HuH-7.5 (cell line): ENCODE measurements around the gene VSTM4.

Experiments used
- DNase-seq: peaks from one replicate; pipeline ENCODE4 v3.0.0; 2011; ENCODE audit warnings: low spot score

Gene VSTM4

GRCh38 chr10:49070701-49071100 is 44.6 kb downstream of the VSTM4 start:
- no peak for DNase-seq

- DNase-seq: no peak
Observed at GRCh38 chr10:49068672-49069217, 46.6 kb downstream of the VSTM4 start.

- DNase-seq: no peak
Observed at GRCh38 chr10:49068209-49068608, 47.1 kb downstream of the VSTM4 start.

GRCh38 chr10:49066944-49067730 is 48.2 kb downstream of the VSTM4 start:
- no peak for DNase-seq

GRCh38 chr10:49062229-49062628 is 53.1 kb downstream of the VSTM4 start:
- DNase-seq: no peak

GRCh38 chr10:49061667-49062066 is 53.7 kb downstream of the VSTM4 start:
- DNase-seq: no peak

GRCh38 chr10:49058463-49059255 is 56.7 kb downstream of the VSTM4 start:
- DNase-seq: no peak

- no peak for DNase-seq
Observed at GRCh38 chr10:49057231-49057880, 58.0 kb downstream of the VSTM4 start.

GRCh38 chr10:49056356-49056755 is 59.0 kb downstream of the VSTM4 start:
- no peak for DNase-seq

- DNase-seq: no peak
Observed at GRCh38 chr10:49055221-49055849, 60.0 kb downstream of the VSTM4 start.

- DNase-seq: no peak
Observed at GRCh38 chr10:49054753-49055152, 60.6 kb downstream of the VSTM4 start.

- DNase-seq: no peak
Observed at GRCh38 chr10:49053998-49054692, 61.2 kb downstream of the VSTM4 start.

GRCh38 chr10:49053053-49053997 is 62.0 kb downstream of the VSTM4 start:
- DNase-seq: no peak

GRCh38 chr10:49052069-49052468 is 63.3 kb downstream of the VSTM4 start:
- no peak for DNase-seq

- no peak for DNase-seq
Observed at GRCh38 chr10:49050906-49051305, 64.4 kb downstream of the VSTM4 start.

- DNase-seq: no peak
Observed at GRCh38 chr10:49050366-49050765, 65.0 kb downstream of the VSTM4 start.

GRCh38 chr10:49049660-49050059 is 65.7 kb downstream of the VSTM4 start:
- no peak for DNase-seq

GRCh38 chr10:49047128-49047639 is 68.1 kb downstream of the VSTM4 start:
- no peak for DNase-seq

- no peak for DNase-seq
Observed at GRCh38 chr10:49044293-49045193, 70.8 kb downstream of the VSTM4 start.
